Effector memory CD4-positive, alpha-beta T cell (primary cell): ENCODE results near the gene GPR149.

ENCODE experiments used
- DNase-seq, 3 donors: peaks; one replicate each; pipeline ENCODE4 v3.0.0-alpha.2; 2020
- H3K27ac ChIP-seq: 2 replicates; pipeline ENCODE4 v1.7.0; 2013; ENCODE audit warnings: mild to moderate bottlenecking, low read length, moderate library complexity; ENCODE audit not compliant: insufficient read depth, poor library complexity, severe bottlenecking
- H3K27me3 ChIP-seq: replicated peaks from 2 replicates; pipeline ENCODE4 v1.7.0; 2013; ENCODE audit warnings: mild to moderate bottlenecking, low read length; ENCODE audit not compliant: insufficient read depth, control insufficient read depth, poor library complexity, severe bottlenecking
- H3K36me3 ChIP-seq: 2 replicates; pipeline ENCODE4 v1.7.0; 2013; ENCODE audit warnings: mild to moderate bottlenecking, low read length, moderate library complexity; ENCODE audit not compliant: control insufficient read depth, insufficient read depth
- H3K4me1 ChIP-seq: 2 replicates; pipeline ENCODE4 v1.7.0; 2013; ENCODE audit warnings: low read length, mild to moderate bottlenecking; ENCODE audit not compliant: control insufficient read depth, insufficient read depth, poor library complexity, severe bottlenecking
- H3K4me3 ChIP-seq: 2 replicates; pipeline ENCODE4 v1.7.0; 2013; ENCODE audit warnings: low read length, low read depth, mild to moderate bottlenecking; ENCODE audit not compliant: insufficient read depth, poor library complexity, severe bottlenecking
- H3K9me3 ChIP-seq: 2 replicates; pipeline ENCODE4 v1.7.0; 2013; ENCODE audit warnings: mild to moderate bottlenecking, low read length, moderate library complexity; ENCODE audit not compliant: control insufficient read depth

Gene GPR149

GRCh38 chr3:154314152-154314551 lies 115.8 kb downstream of the GPR149 start:
- DNase-seq, result no peak
- no peaks in the 10 kb centered on the region for H3K27me3 ChIP-seq

DNA sequence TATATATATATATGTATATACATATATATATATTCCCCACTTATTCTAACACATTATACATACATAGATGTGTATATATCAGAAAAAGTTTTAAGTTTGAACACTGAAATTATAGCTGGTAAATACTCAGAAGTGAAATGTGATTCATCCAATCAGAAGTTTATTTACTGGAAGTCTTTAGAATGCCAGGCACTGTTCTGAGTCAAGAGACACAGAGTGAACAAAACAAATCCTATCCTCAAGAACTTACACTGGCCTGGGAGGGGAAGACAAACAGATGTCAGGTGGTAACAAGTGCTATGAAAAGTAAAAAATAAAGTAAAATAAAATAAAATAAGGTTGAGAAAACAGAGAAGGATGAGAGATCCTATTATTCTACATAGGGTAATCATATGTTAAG lies 119.2 kb downstream of the GPR149 start:
- DNase-seq, result no peak
- no peak overlapping the region for H3K27ac ChIP-seq
- H3K9me3 ChIP-seq, result no peaks in the 10 kb centered on the region
- H3K27me3 ChIP-seq, result no peaks in the 10 kb centered on the region
- no peaks in the 10 kb centered on the region for H3K4me1 ChIP-seq
- H3K4me3 ChIP-seq, result no peak overlapping the region
- peaks cover 63% of the 10 kb centered on the region for H3K36me3 ChIP-seq

More at GRCh38 chr3:154314152-154314551, 115.8 kb downstream of the GPR149 start:
- H3K27ac ChIP-seq, result no peak overlapping the region
- no peaks in the 10 kb centered on the region for H3K9me3 ChIP-seq
- peaks cover 15% of the 10 kb centered on the region for H3K4me1 ChIP-seq
- H3K4me3 ChIP-seq, result no peak overlapping the region
- H3K36me3 ChIP-seq, result peaks cover 37% of the 10 kb centered on the region

DNA sequence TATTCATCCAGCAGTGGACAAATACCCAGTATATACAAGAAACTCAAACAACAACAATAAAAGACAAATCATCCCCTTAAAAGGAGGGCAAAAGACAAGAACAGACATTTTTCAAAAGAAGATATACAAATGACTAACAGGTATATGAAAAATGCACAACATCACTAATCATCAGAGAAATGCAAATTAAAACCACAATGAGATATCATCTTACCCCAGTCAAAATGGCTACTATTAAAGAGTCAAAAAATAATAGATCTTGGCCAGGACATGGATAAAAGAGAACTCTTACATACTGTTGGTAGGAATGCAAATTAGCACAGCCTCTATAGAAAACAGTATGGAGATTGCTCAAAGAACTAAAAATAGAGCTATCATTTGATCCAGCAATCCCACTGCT lies 122.6 kb downstream of the GPR149 start:
- Histone ChIP-seq H3K4me3 (no peak overlapping the region), H3K9me3 (no peaks in the 10 kb centered on the region), H3K36me3 (peaks cover 70% of the 10 kb centered on the region), H3K27ac (no peak overlapping the region), H3K27me3 (no peaks in the 10 kb centered on the region), H3K4me1 (no peaks in the 10 kb centered on the region)
- no peak for DNase-seq

DNA sequence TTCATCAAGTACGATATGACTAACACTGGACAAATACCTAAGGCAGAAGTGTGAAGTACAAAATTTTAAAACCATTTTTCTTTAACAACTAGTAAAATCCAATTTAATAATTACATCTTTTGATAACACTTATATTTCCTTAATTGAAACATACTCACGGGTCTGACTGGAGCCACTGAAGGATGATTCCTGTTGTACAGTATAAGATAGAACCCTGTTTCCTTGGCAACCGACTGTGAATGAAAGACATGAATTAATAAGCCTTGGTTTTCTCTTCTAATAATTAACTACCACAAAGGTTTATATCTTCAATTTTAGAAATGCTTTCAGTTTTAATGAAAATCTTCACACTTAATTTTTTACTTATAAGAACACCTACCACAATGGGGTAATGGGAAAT lies 125.1 kb downstream of the GPR149 start:
- no peak overlapping the region for H3K4me3 ChIP-seq
- no peak for DNase-seq
- H3K27ac ChIP-seq, result no peak overlapping the region
- no peaks in the 10 kb centered on the region for H3K4me1 ChIP-seq
- no peaks in the 10 kb centered on the region for H3K27me3 ChIP-seq
- H3K36me3 ChIP-seq, result peaks cover 81% of the 10 kb centered on the region
- H3K9me3 ChIP-seq, result no peaks in the 10 kb centered on the region

GRCh38 chr3:154304116-154304786 lies 125.7 kb downstream of the GPR149 start:
- peaks cover 82% of the 10 kb centered on the region for H3K36me3 ChIP-seq
- no peak overlapping the region for H3K27ac ChIP-seq
- no peak overlapping the region for H3K4me3 ChIP-seq
- DNase-seq, result no peak
- H3K9me3 ChIP-seq, result no peaks in the 10 kb centered on the region
- no peaks in the 10 kb centered on the region for H3K27me3 ChIP-seq
- no peaks in the 10 kb centered on the region for H3K4me1 ChIP-seq

DNA sequence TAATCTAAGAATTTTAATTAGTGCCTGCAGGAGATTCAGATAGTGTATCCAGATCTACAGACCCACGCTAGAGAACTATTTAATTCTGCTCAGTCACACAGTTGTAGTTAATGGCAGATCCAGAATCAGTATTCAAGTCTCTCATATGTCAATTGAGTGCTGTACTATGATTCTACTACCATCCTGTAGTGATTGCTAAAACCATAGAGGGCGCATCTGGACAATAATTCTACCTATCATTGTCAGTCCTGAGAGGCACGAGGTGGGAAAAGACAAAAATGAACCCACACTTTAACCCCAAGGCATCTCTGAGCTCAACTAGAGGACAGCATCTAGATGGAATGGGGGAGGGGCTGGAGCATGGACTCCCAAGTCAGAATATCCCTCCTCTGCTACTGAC lies 128.4 kb downstream of the GPR149 start:
- Histone ChIP-seq H3K9me3 (no peaks in the 10 kb centered on the region), H3K36me3 (peaks cover 80% of the 10 kb centered on the region), H3K27me3 (no peaks in the 10 kb centered on the region), H3K4me3 (no peak overlapping the region), H3K27ac (no peak overlapping the region), H3K4me1 (no peaks in the 10 kb centered on the region)
- no peak for DNase-seq

GRCh38 chr3:154294016-154294415 lies 136.0 kb downstream of the GPR149 start:
- H3K4me1 ChIP-seq, result no peaks in the 10 kb centered on the region
- H3K36me3 ChIP-seq, result peaks cover 73% of the 10 kb centered on the region
- H3K4me3 ChIP-seq, result no peak overlapping the region
- no peak overlapping the region for H3K27ac ChIP-seq
- H3K27me3 ChIP-seq, result no peaks in the 10 kb centered on the region
- no peak for DNase-seq
- H3K9me3 ChIP-seq, result no peaks in the 10 kb centered on the region

- peaks cover 57% of the 10 kb centered on the region for H3K36me3 ChIP-seq
- no peaks in the 10 kb centered on the region for H3K4me1 ChIP-seq
- H3K9me3 ChIP-seq, result no peaks in the 10 kb centered on the region
- no peaks in the 10 kb centered on the region for H3K27me3 ChIP-seq
- no peak overlapping the region for H3K27ac ChIP-seq
- DNase-seq, result no peak
- no peak overlapping the region for H3K4me3 ChIP-seq
These were observed 139.8 kb downstream of the GPR149 start for GRCh38 chr3:154290187-154290586.
